LHCN-M2 (cell line): ENCODE measurements around the gene RAI1. TPM values are rescaled to one million over a fixed set of nuclear protein-coding genes. Genes with fewer than 3 reads are reported as not detected.

Source experiments
- DNase-seq: peaks from one replicate; pipeline ENCODE4 v3.0.0-alpha.2; 2012; ENCODE audit warnings: low read depth
- total RNA-seq: library from RNA; depleted of rRNA; stranded (reverse); fragments of >200 nt; gene quantifications from 2 replicates; pipeline ENCODE4 v1.2.3, GENCODE V29; 2014

RAI1 gene
- total RNA-seq, 1 experiment from 2014 or later: 10.3 TPM

GRCh38 chr17:17749025-17749772 lies 67.9 kb downstream of the RAI1 start:
- no peak for DNase-seq

GRCh38 chr17:17749921-17750320 lies 68.7 kb downstream of the RAI1 start:
- peak; percentile 39 for DNase-seq

GRCh38 chr17:17750881-17751280 lies 69.6 kb downstream of the RAI1 start:
- DNase-seq: no peak

- DNase-seq: no peak
Observed at GRCh38 chr17:17751489-17752088, 70.3 kb downstream of the RAI1 start.

GRCh38 chr17:17752089-17752820 lies 71.0 kb downstream of the RAI1 start:
- peak; percentile 93 for DNase-seq

- no peak for DNase-seq
Observed at GRCh38 chr17:17752821-17753321, 71.6 kb downstream of the RAI1 start.

- no peak for DNase-seq
Observed at GRCh38 chr17:17754719-17755686, 73.7 kb downstream of the RAI1 start.

- DNase-seq: no peak
Observed at GRCh38 chr17:17755715-17756114, 74.5 kb downstream of the RAI1 start.

GRCh38 chr17:17757391-17757791 lies 76.1 kb downstream of the RAI1 start:
- DNase-seq: no peak

GRCh38 chr17:17757956-17758845 lies 76.9 kb downstream of the RAI1 start:
- DNase-seq: no peak

- no peak for DNase-seq
Observed at GRCh38 chr17:17758941-17759563, 77.8 kb downstream of the RAI1 start.

GRCh38 chr17:17760350-17760749 lies 79.1 kb downstream of the RAI1 start:
- DNase-seq: no peak

- DNase-seq: no peak
Observed at GRCh38 chr17:17760872-17761550, 79.8 kb downstream of the RAI1 start.

GRCh38 chr17:17761894-17762743 lies 80.9 kb downstream of the RAI1 start:
- no peak for DNase-seq

GRCh38 chr17:17762744-17763105 lies 81.5 kb downstream of the RAI1 start:
- DNase-seq: no peak

GRCh38 chr17:17763136-17763535 lies 81.9 kb downstream of the RAI1 start:
- no peak for DNase-seq

- DNase-seq: no peak
Observed at GRCh38 chr17:17763734-17764133, 82.5 kb downstream of the RAI1 start.

- DNase-seq: no peak
Observed at GRCh38 chr17:17765359-17766076, 84.3 kb downstream of the RAI1 start.
